HepG2 (cell line): Measurements from ENCODE around the gene RDH14. TPM values are rescaled to one million over a fixed set of nuclear protein-coding genes. Genes with fewer than 3 reads are reported as not detected.

ENCODE experiments used
- ARNT ChIP-seq: fragments of 450-650 bp; IDR thresholded peaks from 2 replicates; pipeline ENCODE4 v1.6.1; 2017
- BCL6 ChIP-seq: IDR thresholded peaks from 2 replicates; pipeline ENCODE4 v1.6.1; 2016; ENCODE audit warnings: missing genetic modification reagents, missing compliant biosample characterization
- EED ChIP-seq: sonication (generic); formaldehyde crosslinking; IDR thresholded peaks from 2 replicates; pipeline ENCODE4 v1.5.0; 2020; ENCODE audit warnings: mild to moderate bottlenecking, missing genetic modification reagents
- EHMT2 ChIP-seq: fragments of 200-600 bp; sonication (generic); IDR thresholded peaks from 2 replicates; pipeline ENCODE4 v1.7.0; 2017; ENCODE audit warnings: antibody characterized with exemption, low read depth, low read length, borderline replicate concordance
- GABPA ChIP-seq, 2 experiments: IDR thresholded peaks; 2 replicates each; pipeline ENCODE4 v1.6.1; 2011 to 2016; ENCODE audit warnings: low read depth in 2 of 2, low read length in 1 of 2, missing biosample characterization in 1 of 2, missing genetic modification characterization in 1 of 2
- HIVEP1 ChIP-seq: sonication (generic); formaldehyde crosslinking; IDR thresholded peaks from 2 replicates; pipeline ENCODE4 v1.4.0; 2020; ENCODE audit warnings: mild to moderate bottlenecking, missing genetic modification reagents
- HNRNPLL ChIP-seq: fragments of 200-400 bp; formaldehyde crosslinking; IDR thresholded peaks from 2 replicates; pipeline ENCODE4 v1.6.1; 2017; ENCODE audit warnings: mild to moderate bottlenecking, low read depth, low read length; ENCODE audit not compliant: poor library complexity, severe bottlenecking
- ISL2 ChIP-seq: sonication (generic); formaldehyde crosslinking; IDR thresholded peaks from 2 replicates; pipeline ENCODE4 v1.5.0; 2020; ENCODE audit warnings: missing genetic modification reagents
- MAF1 ChIP-seq: sonication (generic); formaldehyde crosslinking; IDR thresholded peaks from 2 replicates; pipeline ENCODE4 v1.5.0; 2020; ENCODE audit warnings: missing genetic modification reagents, borderline replicate concordance
- MEIS1 ChIP-seq: sonication (generic); formaldehyde crosslinking; IDR thresholded peaks from 2 replicates; pipeline ENCODE4 v1.9.0; 2021; ENCODE audit warnings: mild to moderate bottlenecking, missing genetic modification reagents, moderate library complexity, borderline replicate concordance
- NBN ChIP-seq: fragments of 450-650 bp; conservative IDR thresholded peaks from 2 replicates; pipeline ENCODE4 v1.6.1; 2017
- PRPF4 ChIP-seq: fragments of 200-400 bp; formaldehyde crosslinking; IDR thresholded peaks from 2 replicates; pipeline ENCODE4 v1.6.1; 2016; ENCODE audit warnings: low read length, low read depth; ENCODE audit not compliant: poor library complexity, severe bottlenecking
- RXRA ChIP-seq: sonication (generic); formaldehyde crosslinking; IDR thresholded peaks from 2 replicates; pipeline ENCODE4 v1.5.1; 2020; ENCODE audit warnings: missing genetic modification reagents
- TAF1 ChIP-seq: sonication (generic); formaldehyde crosslinking; IDR thresholded peaks from 2 replicates; pipeline ENCODE4 v1.4.0; 2020; ENCODE audit warnings: missing genetic modification reagents
- THYN1 ChIP-seq: sonication (generic); formaldehyde crosslinking; IDR thresholded peaks from 2 replicates; pipeline ENCODE4 v1.8.1; 2023; ENCODE audit warnings: low read depth, mild to moderate bottlenecking, moderate library complexity, missing genetic modification reagents, borderline replicate concordance
- ZBTB7A ChIP-seq: sonication (generic); formaldehyde crosslinking; IDR thresholded peaks from 2 replicates; pipeline ENCODE4 v1.8.0; 2022; ENCODE audit warnings: mild to moderate bottlenecking, missing genetic modification reagents
- ZNF121 ChIP-seq: sonication (generic); formaldehyde crosslinking; IDR thresholded peaks from 2 replicates; pipeline ENCODE4 v1.5.0; 2020; ENCODE audit warnings: mild to moderate bottlenecking, missing genetic modification reagents
- ZNF235 ChIP-seq: sonication (generic); formaldehyde crosslinking; IDR thresholded peaks from 2 replicates; pipeline ENCODE4 v1.8.1; 2023; ENCODE audit warnings: mild to moderate bottlenecking, missing genetic modification reagents, borderline replicate concordance
- ZNF24 ChIP-seq: fragments of 450-650 bp; IDR thresholded peaks from 2 replicates; pipeline ENCODE4 v1.6.1; 2017; ENCODE audit warnings: antibody characterized with exemption, mild to moderate bottlenecking
- ZNF253 ChIP-seq: sonication (generic); formaldehyde crosslinking; IDR thresholded peaks from 2 replicates; pipeline ENCODE4 v1.8.0; 2022; ENCODE audit warnings: mild to moderate bottlenecking, missing genetic modification reagents, borderline replicate concordance
- ZNF335 ChIP-seq: sonication (generic); formaldehyde crosslinking; IDR thresholded peaks from 2 replicates; pipeline ENCODE4 v1.4.0; 2020; ENCODE audit warnings: missing genetic modification reagents
- ZNF510 ChIP-seq: sonication (generic); formaldehyde crosslinking; IDR thresholded peaks from 2 replicates; pipeline ENCODE4 v1.4.0; 2020; ENCODE audit warnings: low read depth, mild to moderate bottlenecking, missing genetic modification reagents
- ZNF572 ChIP-seq: sonication (generic); formaldehyde crosslinking; IDR thresholded peaks from 2 replicates; pipeline ENCODE4 v1.5.1; 2020; ENCODE audit warnings: mild to moderate bottlenecking, missing genetic modification reagents
- ZNF7 ChIP-seq: IDR thresholded peaks from 2 replicates; pipeline ENCODE4 v1.6.1; 2016; ENCODE audit warnings: missing biosample characterization, missing genetic modification reagents
- ZNF782 ChIP-seq: sonication (generic); formaldehyde crosslinking; IDR thresholded peaks from 2 replicates; pipeline ENCODE4 v1.4.0; 2020; ENCODE audit warnings: missing genetic modification reagents, mild to moderate bottlenecking, borderline replicate concordance
- polyA plus RNA-seq, 8 experiments: library from polyadenylated mRNA; depleted of rRNA in 3 of 8; stranded (reverse) in 7 of 8; unstranded in 1 of 8; fragments of >200 nt; fragmentation: Illumina TruSeq in 4 of 8; extraction: Trizol in 4 of 8; gene quantifications; 2 replicates each; pipeline versions ENCODE4 v1.2.1 to v1.2.3, GENCODE V29; 2011 to 2016; ENCODE audit warnings: low read depth in 4 of 8, missing spikeins in 1 of 8, mixed read lengths in 1 of 8; ENCODE audit not compliant: insufficient read depth in 1 of 8
- total RNA-seq, 5 experiments: library from RNA; depleted of rRNA; stranded (reverse); fragments of >200 nt; fragmentation: Illumina TruSeq; extraction: Trizol; gene quantifications; 2 replicates each; pipeline ENCODE4 v1.2.3, GENCODE V29; 2016; ENCODE audit warnings: low read depth in 1 of 5
- TF ChIP-seq, protein P1 (sequence below): IDR thresholded peaks from 2 replicates; pipeline ENCODE4 v1.6.1; 2012; ENCODE audit warnings: low read depth, low read length, improper control_type of control experiment
- TF ChIP-seq, protein P2 (sequence below): sonication (generic); formaldehyde crosslinking; IDR thresholded peaks from 2 replicates; pipeline ENCODE4 v1.5.1; 2020; ENCODE audit warnings: missing genetic modification reagents, mild to moderate bottlenecking, borderline replicate concordance
- TF ChIP-seq, protein P3 (sequence below): sonication (generic); formaldehyde crosslinking; IDR thresholded peaks from 2 replicates; pipeline ENCODE4 v1.5.0; 2020; ENCODE audit warnings: mild to moderate bottlenecking, low read depth, missing genetic modification reagents, borderline replicate concordance

The RDH14 gene
- total and polyA plus RNA-seq, 2 of the 13 experiments (the other 11 are each of a cell fraction or from before 2014, with no cell fraction given), result 27.4 to 39.9 TPM

DNA sequence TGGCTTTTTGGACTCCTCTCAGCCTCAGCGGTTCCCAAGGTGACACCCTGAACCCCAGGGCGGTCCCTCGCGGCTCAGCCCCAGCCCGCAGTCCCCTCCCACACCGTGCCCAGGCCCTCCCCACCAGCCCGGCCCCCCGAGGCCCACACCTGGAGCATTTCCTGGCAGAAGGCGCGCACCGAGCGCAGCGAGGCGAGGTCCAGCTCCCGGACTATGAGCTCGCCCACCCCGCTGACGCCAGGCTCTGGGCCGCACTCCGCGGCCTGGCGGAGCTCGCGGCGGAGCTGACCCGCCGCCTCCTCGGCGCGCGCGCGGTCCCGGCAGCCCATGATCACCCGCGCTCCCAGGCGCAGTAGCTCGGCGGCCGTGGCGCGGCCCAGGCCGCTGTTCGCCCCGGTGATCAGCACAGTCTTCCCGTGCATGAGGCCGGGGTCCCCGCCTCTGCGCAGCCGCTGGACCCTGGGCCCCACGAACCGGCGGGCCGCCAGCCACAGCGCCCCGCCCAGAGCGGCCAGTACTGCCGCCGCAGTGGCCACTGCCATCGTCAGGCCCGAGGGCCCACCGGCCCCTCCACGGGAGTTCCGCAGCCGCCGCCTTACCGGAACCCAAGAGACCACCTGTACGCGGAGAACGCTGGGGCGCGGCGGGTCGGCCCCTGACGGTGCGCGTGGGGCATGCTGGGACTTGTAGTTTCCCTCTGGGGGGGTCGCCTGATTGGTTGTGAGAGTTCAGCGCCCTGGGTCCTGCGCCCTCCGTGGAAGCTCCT lies at the start of gene RDH14 (continued):
- 0 out of 2 replicates have a peak, but pooled peaks have one; percentile 16 for TF ChIP-seq ZNF7
- TF ChIP-seq ISL2 (CRISPR knock-in tag), result peak; percentile 77; the same call in 1 of the 2 replicates
- TF ChIP-seq, protein P1, sequence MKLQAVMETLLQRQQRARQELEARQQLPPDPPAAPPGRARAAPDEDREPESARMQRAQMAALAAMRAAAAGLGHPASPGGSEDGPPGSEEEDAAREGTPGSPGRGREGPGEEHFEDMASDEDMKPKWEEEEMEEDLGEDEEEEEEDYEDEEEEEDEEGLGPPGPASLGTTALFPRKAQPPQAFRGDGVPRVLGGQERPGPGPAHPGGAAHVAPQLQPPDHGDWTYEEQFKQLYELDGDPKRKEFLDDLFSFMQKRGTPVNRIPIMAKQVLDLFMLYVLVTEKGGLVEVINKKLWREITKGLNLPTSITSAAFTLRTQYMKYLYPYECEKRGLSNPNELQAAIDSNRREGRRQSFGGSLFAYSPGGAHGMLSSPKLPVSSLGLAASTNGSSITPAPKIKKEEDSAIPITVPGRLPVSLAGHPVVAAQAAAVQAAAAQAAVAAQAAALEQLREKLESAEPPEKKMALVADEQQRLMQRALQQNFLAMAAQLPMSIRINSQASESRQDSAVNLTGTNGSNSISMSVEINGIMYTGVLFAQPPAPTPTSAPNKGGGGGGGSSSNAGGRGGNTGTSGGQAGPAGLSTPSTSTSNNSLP, result no peak
- no peak for TF ChIP-seq MAF1
- TF ChIP-seq PRPF4, result no peak
- TF ChIP-seq HIVEP1, result peak; percentile 84; the same call in 1 of the 2 replicates
- TF ChIP-seq ZNF235 (CRISPR knock-in tag), result peak; percentile 96; the same call in 1 of the 2 replicates
- 0 out of 2 replicates have a peak, but pooled peaks have one; percentile 61 for TF ChIP-seq ZNF24
- TF ChIP-seq MEIS1 (CRISPR knock-in tag), result peak; percentile 43
- no peak for TF ChIP-seq ZNF572
- peak; percentile 97 for TF ChIP-seq HNRNPLL
- TF ChIP-seq THYN1, result 0 out of 2 replicates have a peak, but pooled peaks have one; percentile 42
- TF ChIP-seq NBN, result no peak
- TF ChIP-seq, protein P2, sequence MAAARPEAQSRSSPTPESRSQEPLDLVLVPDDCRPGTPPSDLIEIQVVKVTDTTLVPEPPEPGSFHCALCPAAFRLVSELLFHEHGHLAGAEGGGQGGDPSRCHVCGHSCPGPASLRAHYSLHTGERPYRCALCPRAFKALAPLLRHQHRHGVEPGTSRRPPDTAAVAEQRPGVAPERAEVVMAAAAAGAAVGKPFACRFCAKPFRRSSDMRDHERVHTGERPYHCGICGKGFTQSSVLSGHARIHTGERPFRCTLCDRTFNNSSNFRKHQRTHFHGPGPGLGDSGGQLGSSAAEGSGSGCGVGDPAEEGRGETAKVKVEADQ (CRISPR knock-in tag), result peak; percentile 85; the same call in 1 of the 2 replicates
- TF ChIP-seq RXRA (CRISPR knock-in tag), result peak; percentile 87
- peak; percentile 83 for TF ChIP-seq ZNF782 (CRISPR knock-in tag)
- TF ChIP-seq ZBTB7A, result no peak; the same call in none of the 2 replicates
- no peak for TF ChIP-seq ZNF510 (CRISPR knock-in tag)
- TF ChIP-seq ARNT, result no peak
- TF ChIP-seq EED (CRISPR knock-in tag), result peak; percentile 87
- TF ChIP-seq ZNF335 (CRISPR knock-in tag), result peak; percentile 92
- peak; percentile 64 for TF ChIP-seq BCL6
- TF ChIP-seq EHMT2, result no peak
- TF ChIP-seq, protein P3, sequence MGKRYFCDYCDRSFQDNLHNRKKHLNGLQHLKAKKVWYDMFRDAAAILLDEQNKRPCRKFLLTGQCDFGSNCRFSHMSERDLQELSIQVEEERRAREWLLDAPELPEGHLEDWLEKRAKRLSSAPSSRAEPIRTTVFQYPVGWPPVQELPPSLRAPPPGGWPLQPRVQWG (CRISPR knock-in tag), result no peak
- peak; percentile 81 for TF ChIP-seq TAF1 (CRISPR knock-in tag)
- peak; percentile 75; the same call in 1 of the 2 replicates for TF ChIP-seq ZNF253 (CRISPR knock-in tag)
- TF ChIP-seq GABPA (IDR thresholded peaks at IDR 0.05; ENCODE audit: low read depth, low read length), result peak; percentile 53
- peak; percentile 87 for TF ChIP-seq GABPA (CRISPR knock-in tag; IDR thresholded peaks at IDR 0.05; ENCODE audit: low read depth)
- no peak; the same call in 1 of the 2 replicates for TF ChIP-seq ZNF121 (CRISPR knock-in tag)
